ENCODE measurements around the gene CNTN4. TPM values are rescaled to one million over a fixed set of nuclear protein-coding genes. Genes with fewer than 3 reads are reported as not detected.

The CNTN4 gene
- total and polyA plus RNA-seq, 2 of the 8 experiments (the other 6 are each of a cell fraction or from before 2014, with no cell fraction given): 0.41 to 2.2 TPM

- no peak for TF ChIP-seq SIN3A (conservative IDR thresholded peaks at IDR 0.05 in 1 of 2, IDR thresholded peaks at IDR 0.05 in 1 of 2; ENCODE audit: low read depth in 1 of 2, low read length in 2 of 2)
- no peak for TF ChIP-seq JUND (IDR thresholded peaks at IDR 0.05; ENCODE audit: low read length)
- TF ChIP-seq CTCF (IDR thresholded peaks at IDR 0.05; ENCODE audit: control extremely low read depth in 1 of 3, insufficient read depth in 1 of 3, low read depth in 1 of 3, low read length in 3 of 3): no peak
These were observed 42.8 kb downstream of the CNTN4 start (continued) for GRCh38 chr3:2141482-2141881.
